Neural progenitor cell (in vitro differentiated cells): ENCODE data around the gene CARD8.
"Not testable (repeated sequence)": the region's sequence is repeated elsewhere in the genome, so short reads cannot be mapped to it uniquely, and the experiment has no call there.

ENCODE experiments used
- CTCF ChIP-seq: fragments of 200-600 bp; sonication (generic); IDR thresholded peaks from 2 replicates; pipeline ENCODE4 v1.5.1; 2017; ENCODE audit warnings: antibody characterized with exemption, mild to moderate bottlenecking
- EZH2 ChIP-seq: fragments of 200-600 bp; sonication (generic); IDR thresholded peaks from 2 replicates; pipeline ENCODE4 v1.6.1; 2017; ENCODE audit warnings: antibody characterized with exemption, mild to moderate bottlenecking, moderate library complexity
- EZH2phosphoT487 ChIP-seq: fragments of 200-600 bp; sonication (generic); IDR thresholded peaks from 2 replicates; pipeline ENCODE4 v1.6.1; 2017; ENCODE audit warnings: antibody characterized with exemption

DNA sequence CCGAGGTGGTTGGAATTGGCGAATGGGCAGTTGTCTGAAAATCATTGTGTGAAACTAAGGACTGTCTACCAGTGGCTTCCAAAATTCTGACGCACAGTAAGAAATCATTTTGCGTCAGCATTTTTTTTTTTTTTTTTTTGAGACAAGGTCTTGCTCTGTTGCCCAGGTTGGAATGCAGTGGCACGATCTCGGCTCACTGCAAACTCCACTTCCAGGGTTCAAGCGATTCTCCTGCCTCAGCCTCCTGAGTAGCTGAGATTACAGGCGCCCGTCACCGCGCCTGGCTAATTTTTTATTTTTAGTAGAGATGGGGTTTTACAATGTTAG, 35.7 kb upstream of the CARD8 start:
- TF ChIP-seq CTCF, EZH2phosphoT487, EZH2: not testable (repeated sequence)
